ENCODE results near the gene CIZ1. TPM values are rescaled to one million over a fixed set of nuclear protein-coding genes. Genes with fewer than 3 reads are reported as not detected.

CIZ1 gene
- polyA plus RNA-seq, 1 of the 3 experiments (the other 2 are of a cell fraction) = 37.0 TPM

DNA sequence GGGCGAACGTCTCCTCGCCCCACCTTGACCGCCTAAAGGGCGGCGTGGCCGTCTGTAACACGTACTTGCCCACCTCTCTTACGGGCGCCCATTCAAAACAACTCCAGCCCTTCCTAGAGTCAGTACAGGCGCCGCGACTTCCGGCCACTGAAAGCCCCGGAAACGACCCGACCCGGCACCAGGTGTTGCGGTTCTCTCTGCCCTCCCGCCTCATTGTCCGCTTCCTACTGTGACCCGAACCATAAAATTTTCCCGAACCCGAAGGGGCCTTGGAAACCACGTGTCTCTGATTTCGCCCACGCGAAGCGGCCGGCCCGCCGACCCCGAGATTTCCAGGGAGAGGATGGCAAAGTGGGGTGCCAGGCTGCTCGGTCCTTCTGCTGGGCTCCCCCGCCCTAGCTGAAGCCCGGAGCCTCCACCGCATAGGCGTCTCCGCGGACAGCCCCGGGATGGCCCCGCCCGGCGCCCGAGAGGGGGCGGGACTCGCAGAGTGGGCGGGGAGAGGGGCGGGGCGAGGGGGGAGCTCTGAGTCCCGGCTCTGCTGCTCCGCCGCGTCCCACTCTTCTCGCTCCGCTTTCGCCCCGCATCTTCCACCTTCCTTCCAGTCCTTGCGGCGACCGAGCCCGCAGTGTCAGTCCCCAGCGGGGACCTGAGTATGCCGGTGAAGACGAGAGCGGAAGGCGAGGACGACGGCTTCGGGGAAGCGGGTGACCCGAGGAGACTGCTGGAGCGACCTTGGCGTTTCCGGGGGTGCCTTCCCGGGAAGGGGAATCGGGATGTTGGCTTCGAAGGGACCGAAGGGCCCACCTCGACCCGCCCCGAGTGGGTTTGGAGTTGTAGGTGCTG, 63.2 kb downstream of the CIZ1 start (continued):
- TF ChIP-seq, protein P1, sequence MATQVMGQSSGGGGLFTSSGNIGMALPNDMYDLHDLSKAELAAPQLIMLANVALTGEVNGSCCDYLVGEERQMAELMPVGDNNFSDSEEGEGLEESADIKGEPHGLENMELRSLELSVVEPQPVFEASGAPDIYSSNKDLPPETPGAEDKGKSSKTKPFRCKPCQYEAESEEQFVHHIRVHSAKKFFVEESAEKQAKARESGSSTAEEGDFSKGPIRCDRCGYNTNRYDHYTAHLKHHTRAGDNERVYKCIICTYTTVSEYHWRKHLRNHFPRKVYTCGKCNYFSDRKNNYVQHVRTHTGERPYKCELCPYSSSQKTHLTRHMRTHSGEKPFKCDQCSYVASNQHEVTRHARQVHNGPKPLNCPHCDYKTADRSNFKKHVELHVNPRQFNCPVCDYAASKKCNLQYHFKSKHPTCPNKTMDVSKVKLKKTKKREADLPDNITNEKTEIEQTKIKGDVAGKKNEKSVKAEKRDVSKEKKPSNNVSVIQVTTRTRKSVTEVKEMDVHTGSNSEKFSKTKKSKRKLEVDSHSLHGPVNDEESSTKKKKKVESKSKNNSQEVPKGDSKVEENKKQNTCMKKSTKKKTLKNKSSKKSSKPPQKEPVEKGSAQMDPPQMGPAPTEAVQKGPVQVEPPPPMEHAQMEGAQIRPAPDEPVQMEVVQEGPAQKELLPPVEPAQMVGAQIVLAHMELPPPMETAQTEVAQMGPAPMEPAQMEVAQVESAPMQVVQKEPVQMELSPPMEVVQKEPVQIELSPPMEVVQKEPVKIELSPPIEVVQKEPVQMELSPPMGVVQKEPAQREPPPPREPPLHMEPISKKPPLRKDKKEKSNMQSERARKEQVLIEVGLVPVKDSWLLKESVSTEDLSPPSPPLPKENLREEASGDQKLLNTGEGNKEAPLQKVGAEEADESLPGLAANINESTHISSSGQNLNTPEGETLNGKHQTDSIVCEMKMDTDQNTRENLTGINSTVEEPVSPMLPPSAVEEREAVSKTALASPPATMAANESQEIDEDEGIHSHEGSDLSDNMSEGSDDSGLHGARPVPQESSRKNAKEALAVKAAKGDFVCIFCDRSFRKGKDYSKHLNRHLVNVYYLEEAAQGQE (IDR thresholded peaks at IDR 0.05; ENCODE audit: low read depth, low read length) = no peak
- peak; percentile 31 for TF ChIP-seq CHD2 (IDR thresholded peaks at IDR 0.05; ENCODE audit: low read length, partially characterized antibody)
- no peak for TF ChIP-seq FOXJ3 (CRISPR knock-in tag; IDR thresholded peaks at IDR 0.05)
- TF ChIP-seq MXI1 (IDR thresholded peaks at IDR 0.05; ENCODE audit: low read depth, low read length) = peak; percentile 82
- TF ChIP-seq, protein P2, sequence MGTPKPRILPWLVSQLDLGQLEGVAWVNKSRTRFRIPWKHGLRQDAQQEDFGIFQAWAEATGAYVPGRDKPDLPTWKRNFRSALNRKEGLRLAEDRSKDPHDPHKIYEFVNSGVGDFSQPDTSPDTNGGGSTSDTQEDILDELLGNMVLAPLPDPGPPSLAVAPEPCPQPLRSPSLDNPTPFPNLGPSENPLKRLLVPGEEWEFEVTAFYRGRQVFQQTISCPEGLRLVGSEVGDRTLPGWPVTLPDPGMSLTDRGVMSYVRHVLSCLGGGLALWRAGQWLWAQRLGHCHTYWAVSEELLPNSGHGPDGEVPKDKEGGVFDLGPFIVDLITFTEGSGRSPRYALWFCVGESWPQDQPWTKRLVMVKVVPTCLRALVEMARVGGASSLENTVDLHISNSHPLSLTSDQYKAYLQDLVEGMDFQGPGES (IDR thresholded peaks at IDR 0.05; ENCODE audit: low read depth, low read length) = no peak
- TF ChIP-seq EP300 (IDR thresholded peaks at IDR 0.05; ENCODE audit: borderline replicate concordance in 1 of 2, low read depth in 1 of 2, low read length in 1 of 2) = peak in 1 of 2 experiments; percentile 15; a peak in 1 of 4 replicates
- TF ChIP-seq NRF1 (IDR thresholded peaks at IDR 0.05; ENCODE audit: low read depth, low read length) = no peak
- TF ChIP-seq SMC3 (IDR thresholded peaks at IDR 0.05; ENCODE audit: low read depth, low read length) = no peak
- peak; percentile 43; the same call in 1 of the 2 replicates for TF ChIP-seq TAF1 (IDR thresholded peaks at IDR 0.05; ENCODE audit: borderline replicate concordance, low read depth, low read length)
- TF ChIP-seq SIN3A (IDR thresholded peaks at IDR 0.05; ENCODE audit: borderline replicate concordance, low read depth, low read length) = 0 out of 2 replicates have a peak, but pooled peaks have one; percentile 23

GRCh38 chr9:128127568-128127989, 63.8 kb downstream of the CIZ1 start, which contains the start of gene PTGES2:
Gene PTGES2 (minus strand): TSS chr9:128127729. CDS start chr9:128127717, 12 bp downstream.
- no CpG with 5 or more reads among the region's 56 CpGs for WGBS (ENCODE audit: low lambda C conversion rate)
- Histone ChIP-seq H3K9me3 (no peaks in the 10 kb centered on the region), H3K79me2 (ENCODE audit: insufficient read depth) (peaks cover 21% of the 10 kb centered on the region), H3K27ac (ENCODE audit: low read depth in 2 of 2, low read length in 1 of 2) (peak within 1 kb of the TSS; percentile 91 to 97), H3K36me3 (replicated peaks in 1 of 2; ENCODE audit: control insufficient read depth in 1 of 2, insufficient read depth in 2 of 2, low read length in 1 of 2) (peaks cover 0 to 13% of the 10 kb centered on the region in 2 experiments), H3K4me2 (peak within 1 kb of the TSS; percentile 98), H3K4me3 (ENCODE audit: low read depth in 2 of 2, low read length in 1 of 2) (peak within 1 kb of the TSS; percentile 94 to 96), H4K20me1 (ENCODE audit: insufficient read depth) (peaks cover 14% of the 10 kb centered on the region; the same call in 1 of the 2 replicates), H2AFZ (ENCODE audit: low read depth) (peak within 1 kb of the TSS; percentile 99), H3K4me1 (ENCODE audit: control insufficient read depth in 1 of 2, insufficient read depth in 2 of 2, low read depth in 1 of 2, low read length in 1 of 2) (peaks cover 0 to 27% of the 10 kb centered on the region in 2 experiments; a peak in 1 of 4 replicates), H3K27me3 (ENCODE audit: insufficient read depth) (no peaks in the 10 kb centered on the region), H3F3A (replicated peaks; ENCODE audit: insufficient read depth) (no peaks in the 10 kb centered on the region), H3K9ac (peak within 1 kb of the TSS; percentile 89), H3K9me2 (no peaks in the 10 kb centered on the region)
- POLR2A ChIA-PET = no interaction called here
- CTCF ChIA-PET = interaction anchor here (0.8 to 6.3 kb wide), 2 partner anchors 11 to 184 kb away, joined by 3 to 82 read pairs; no protein-coding TSS in a partner anchor
- peak; percentile 91 for DNase-seq
- peak; percentile 52; the same call in 1 of the 2 replicates for TF ChIP-seq SIN3A (IDR thresholded peaks at IDR 0.05; ENCODE audit: borderline replicate concordance, low read depth, low read length)
- TF ChIP-seq YY1 (IDR thresholded peaks at IDR 0.05; ENCODE audit: low read depth) = no peak; the same call in 1 of the 2 replicates
- TF ChIP-seq SMC3 (IDR thresholded peaks at IDR 0.05; ENCODE audit: low read depth, low read length) = no peak
- TF ChIP-seq TCF12 (IDR thresholded peaks at IDR 0.05) = no peak
- peak; percentile 43; the same call in 1 of the 2 replicates for TF ChIP-seq NRF1 (IDR thresholded peaks at IDR 0.05; ENCODE audit: low read depth, low read length)
- no peak for TF ChIP-seq NFIC (IDR thresholded peaks at IDR 0.05; ENCODE audit: borderline replicate concordance)
- TF ChIP-seq USF1 (IDR thresholded peaks at IDR 0.05; ENCODE audit: borderline replicate concordance, low read depth) = no peak; the same call in 1 of the 2 replicates
- TF ChIP-seq, protein P1 (IDR thresholded peaks at IDR 0.05; ENCODE audit: low read depth, low read length) = no peak
- no peak for TF ChIP-seq FOSL2 (IDR thresholded peaks at IDR 0.05; ENCODE audit: borderline replicate concordance, low read depth)
- TF ChIP-seq, protein P3, sequence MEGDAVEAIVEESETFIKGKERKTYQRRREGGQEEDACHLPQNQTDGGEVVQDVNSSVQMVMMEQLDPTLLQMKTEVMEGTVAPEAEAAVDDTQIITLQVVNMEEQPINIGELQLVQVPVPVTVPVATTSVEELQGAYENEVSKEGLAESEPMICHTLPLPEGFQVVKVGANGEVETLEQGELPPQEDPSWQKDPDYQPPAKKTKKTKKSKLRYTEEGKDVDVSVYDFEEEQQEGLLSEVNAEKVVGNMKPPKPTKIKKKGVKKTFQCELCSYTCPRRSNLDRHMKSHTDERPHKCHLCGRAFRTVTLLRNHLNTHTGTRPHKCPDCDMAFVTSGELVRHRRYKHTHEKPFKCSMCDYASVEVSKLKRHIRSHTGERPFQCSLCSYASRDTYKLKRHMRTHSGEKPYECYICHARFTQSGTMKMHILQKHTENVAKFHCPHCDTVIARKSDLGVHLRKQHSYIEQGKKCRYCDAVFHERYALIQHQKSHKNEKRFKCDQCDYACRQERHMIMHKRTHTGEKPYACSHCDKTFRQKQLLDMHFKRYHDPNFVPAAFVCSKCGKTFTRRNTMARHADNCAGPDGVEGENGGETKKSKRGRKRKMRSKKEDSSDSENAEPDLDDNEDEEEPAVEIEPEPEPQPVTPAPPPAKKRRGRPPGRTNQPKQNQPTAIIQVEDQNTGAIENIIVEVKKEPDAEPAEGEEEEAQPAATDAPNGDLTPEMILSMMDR (IDR thresholded peaks at IDR 0.05) = no peak

Measured in SK-N-SH (cell line).